ENCODE data around the gene PFDN5.
"Not testable (repeated sequence)": the region's sequence is repeated elsewhere in the genome, so short reads cannot be mapped to it uniquely, and the experiment has no call there.

The PFDN5 gene

DNA sequence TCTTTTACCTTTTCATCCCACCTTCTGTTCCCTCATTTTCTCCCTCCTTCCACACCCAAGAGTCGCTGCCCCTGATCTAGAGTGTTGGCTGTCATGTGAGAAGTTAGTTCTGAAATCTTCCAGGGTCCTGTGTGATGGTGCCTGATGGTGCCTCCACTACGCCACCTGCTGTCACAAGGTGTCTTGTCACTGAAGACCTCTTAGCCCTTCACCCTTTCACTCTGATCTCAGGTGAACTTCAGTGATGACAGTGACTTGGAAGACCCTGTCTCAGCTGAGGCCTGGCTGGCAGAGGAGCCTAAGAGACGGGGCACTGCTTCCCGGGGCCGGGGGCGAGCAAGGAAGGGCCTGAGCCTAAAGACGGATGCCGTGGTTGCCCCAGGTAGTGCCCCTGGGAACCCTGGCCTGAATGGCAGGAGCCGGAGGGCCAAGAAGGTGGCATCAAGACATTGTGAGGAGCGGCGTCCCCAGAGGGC is 7.6 kb upstream of the PFDN5 start:
- peak; percentile 76 for DNase-seq

- no peak for DNase-seq
Observed at GRCh38 chr12:53288322-53288721, 7.0 kb upstream of the PFDN5 start.

DNA sequence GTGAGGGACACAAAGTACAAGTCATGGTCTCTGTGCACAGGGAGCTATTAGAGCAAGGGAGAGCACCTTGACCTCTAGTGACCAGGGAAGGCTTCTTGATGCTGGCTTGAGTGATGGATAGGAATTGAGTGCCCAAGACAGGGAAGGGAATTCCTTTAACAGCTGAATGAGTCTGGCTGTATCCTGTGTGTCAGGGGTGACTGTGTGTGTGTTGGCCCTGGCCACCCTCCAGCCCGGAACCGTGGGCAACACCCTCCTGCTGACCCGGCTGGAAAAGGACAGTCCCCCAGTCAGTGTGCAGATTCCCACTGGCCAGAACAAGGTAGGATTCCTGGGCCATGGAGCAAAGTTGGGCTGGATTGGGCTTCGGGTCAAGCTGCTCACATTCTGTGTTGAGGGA is 5.5 kb upstream of the PFDN5 start:
- DNase-seq = no peak

DNA sequence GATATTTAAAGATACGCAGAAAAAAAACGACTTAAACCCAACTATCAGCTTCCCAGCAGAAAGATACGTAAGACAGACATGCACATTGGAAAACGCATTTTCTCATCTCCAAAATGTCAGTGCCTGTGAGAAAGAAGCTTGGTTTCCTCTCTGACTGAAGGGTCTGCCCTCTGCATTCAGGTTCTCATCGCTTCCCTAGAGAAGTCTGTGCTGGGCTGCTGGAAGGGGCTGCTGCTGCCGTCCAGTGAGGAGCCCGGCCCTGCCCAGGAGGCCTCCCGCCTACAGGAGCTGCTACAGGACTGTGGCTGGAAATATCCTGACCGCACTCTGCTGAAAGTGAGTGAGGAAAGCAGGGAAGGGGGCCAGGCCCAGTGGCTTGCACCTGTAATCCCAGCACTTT is 4.7 kb upstream of the PFDN5 start:
- no peak for DNase-seq

DNA sequence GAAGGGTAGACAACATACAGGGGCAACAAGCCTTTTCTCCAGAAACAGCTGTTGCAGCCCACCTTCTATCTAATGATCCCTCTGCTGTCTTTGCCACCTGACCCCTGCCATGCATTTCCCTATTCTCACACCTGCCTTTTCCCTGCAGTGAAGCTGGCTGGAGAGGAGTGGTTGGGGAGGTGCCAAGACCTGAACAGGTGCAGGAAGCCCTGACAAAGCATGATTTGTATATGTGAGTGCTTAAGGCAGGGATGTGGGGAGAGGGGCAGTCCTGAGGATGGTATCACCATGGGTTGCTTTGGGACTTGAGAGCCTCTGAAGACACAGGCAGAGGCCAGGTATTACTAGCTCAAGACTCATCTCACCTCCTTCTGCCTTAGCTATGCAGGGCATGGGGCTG is 2.9 kb upstream of the PFDN5 start:
- DNase-seq = peak; percentile 96

DNA sequence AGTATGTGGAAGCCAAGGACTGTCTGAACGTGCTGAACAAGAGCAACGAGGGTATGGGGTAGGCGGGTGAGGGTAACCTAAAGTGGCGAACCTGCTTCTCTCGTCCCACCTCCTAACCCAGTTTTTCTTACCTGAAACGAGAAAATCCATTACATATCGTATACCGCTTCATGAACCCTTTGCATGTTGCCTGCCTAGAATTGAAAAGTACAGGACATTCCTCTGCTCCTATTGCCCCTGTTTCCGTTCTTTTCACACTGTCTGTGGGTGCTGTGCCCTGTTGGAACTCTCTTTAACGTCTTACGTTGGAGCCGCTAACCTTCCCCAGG is 513 bp downstream of the PFDN5 start:
- DNase-seq = peak; percentile 44

- not testable (repeated sequence) for DNase-seq
Observed at GRCh38 chr12:53297106-53297505, 1.8 kb downstream of the PFDN5 start.

DNA sequence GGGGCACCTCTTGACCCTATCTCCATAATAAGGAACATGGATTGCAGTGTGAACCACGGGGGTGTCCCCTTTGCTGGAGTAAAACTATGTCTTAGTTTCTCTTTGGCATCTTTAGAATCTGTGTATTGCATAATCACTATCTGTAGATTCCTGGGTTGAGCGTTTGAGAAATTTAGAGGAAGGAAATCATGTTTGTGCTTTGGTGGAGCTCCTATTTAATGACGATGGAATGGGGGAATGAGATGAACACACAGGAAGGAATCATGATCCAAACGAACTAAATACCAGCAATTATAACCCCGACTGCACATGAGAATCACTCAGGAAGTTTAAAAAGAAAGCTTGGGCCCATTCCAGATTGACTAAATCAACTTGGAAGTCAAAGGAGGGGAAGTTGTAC is 2.8 kb downstream of the PFDN5 start:
- DNase-seq = no peak

DNA sequence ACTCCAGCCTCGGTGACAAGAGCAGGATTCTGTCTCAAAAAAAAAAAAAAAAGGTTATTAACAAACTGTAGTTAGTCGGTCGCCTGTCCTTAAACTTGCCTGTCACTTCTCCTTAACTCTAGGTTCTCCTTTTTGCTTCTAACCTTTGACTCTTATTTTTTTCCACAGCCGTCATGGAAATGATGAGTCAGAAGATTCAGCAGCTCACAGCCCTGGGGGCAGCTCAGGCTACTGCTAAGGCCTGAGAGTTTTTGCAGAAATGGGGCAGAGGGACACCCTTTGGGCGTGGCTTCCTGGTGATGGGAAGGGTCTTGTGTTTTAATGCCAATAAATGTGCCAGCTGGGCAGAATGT is 3.7 kb downstream of the PFDN5 start:
- DNase-seq = peak; percentile 68

- peak; percentile 98 for DNase-seq
Observed at GRCh38 chr12:53299454-53300180, 4.3 kb downstream of the PFDN5 start, which contains the start of gene MYG1. Gene MYG1 (plus strand): TSS chr12:53299695. CDS start chr12:53299738, 43 bp downstream.

- peak; percentile 47 for DNase-seq
Observed at GRCh38 chr12:53300187-53300586, 4.8 kb downstream of the PFDN5 start.

- no peak for DNase-seq
Observed at GRCh38 chr12:53302903-53303302, 7.6 kb downstream of the PFDN5 start.

GRCh38 chr12:53306826-53307225 is 11.5 kb downstream of the PFDN5 start:
- DNase-seq = no peak

- no peak for DNase-seq
Observed at GRCh38 chr12:53308276-53308675, 12.9 kb downstream of the PFDN5 start.

DNA sequence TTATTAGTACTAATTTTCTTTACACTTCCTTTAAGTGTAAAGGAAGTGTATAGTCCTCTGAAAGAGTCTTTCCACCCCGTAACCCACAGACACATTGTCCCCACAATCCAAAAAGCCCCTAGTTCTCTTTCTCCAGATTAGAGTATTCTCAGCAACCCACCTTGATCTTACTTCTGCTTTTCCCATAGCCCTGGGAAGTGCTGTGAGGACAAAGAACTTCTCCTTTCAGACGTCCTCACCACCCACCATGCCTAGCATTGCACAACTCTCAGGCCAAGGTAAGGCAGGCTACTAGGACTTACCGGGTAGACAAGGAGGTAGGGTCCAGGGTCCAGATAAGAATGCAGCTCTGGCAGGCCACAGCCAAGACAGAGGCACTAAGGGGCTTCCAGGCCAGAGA is 18.7 kb downstream of the PFDN5 start:
- DNase-seq = no peak

- no peak for DNase-seq
Observed at GRCh38 chr12:53320352-53321195, 25.2 kb downstream of the PFDN5 start.

GRCh38 chr12:53324113-53324778 is 28.9 kb downstream of the PFDN5 start:
- no peak for DNase-seq

DNA sequence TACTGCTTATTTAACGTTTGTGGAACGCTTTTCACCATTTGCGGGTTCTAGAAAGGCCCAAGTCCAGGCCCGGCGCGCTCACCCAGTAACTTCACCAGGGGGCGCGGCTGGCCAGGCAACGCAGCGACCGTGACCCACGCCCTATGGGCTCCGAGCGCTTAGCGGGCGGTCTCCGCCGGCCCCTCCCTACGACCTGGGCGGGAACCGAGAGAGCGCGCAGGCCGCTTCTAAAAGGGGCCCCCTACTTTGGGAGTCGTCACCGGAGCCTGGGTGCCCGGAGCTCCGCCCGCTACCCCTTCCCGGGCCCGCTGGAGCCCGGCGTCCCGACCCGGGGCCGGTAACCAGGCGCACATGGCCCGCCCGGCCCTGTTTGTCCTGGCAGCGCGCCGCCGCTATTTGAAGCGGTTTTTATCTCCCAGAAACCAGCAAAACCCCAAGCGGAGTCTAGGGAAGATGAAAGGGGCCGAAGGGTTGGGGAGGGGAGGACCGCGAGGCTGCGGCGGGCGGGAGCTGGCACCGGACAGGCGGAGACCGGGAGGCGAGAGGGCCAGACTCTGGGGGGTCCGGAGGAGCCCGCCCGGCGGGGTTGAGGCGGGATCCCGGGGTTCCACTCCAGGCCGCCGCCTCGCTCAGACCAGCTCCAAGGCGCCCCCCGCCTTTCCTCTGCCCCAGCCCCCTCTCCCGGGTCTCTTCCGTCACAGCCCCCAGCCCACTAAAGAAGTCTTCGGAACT is 29.6 kb downstream of the PFDN5 start:
- DNase-seq = peak; percentile 93

DNA sequence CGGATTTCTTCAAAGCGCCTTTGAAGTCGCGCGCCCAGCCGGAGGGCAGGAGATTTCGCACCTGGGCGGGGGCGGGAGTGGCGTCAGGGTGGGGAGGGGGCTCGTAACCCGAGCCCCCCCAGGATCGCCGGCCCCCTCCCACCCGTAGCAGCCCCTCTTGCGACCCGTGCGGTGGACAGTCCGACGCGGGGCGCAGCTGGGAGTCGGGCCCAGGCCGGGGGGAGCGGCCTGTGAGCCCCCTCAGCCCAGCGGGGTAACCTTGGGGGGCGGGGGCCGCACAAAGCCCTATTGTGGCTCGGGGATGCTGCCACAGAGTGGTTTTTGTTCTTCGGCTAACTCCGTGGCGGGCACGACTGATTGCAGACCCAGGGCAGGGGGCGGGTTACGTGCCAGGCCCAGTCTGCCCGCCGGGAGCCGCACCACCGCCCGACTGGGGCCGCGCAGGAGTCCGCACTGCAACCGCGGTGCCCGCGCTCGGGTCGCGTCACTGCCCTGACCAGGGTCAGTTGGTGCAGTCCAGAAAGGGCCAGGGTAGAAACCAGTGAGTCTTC is 30.2 kb downstream of the PFDN5 start:
- DNase-seq = peak; percentile 68

GRCh38 chr12:53326460-53327185 is 31.3 kb downstream of the PFDN5 start:
- DNase-seq = peak; percentile 38

DNA sequence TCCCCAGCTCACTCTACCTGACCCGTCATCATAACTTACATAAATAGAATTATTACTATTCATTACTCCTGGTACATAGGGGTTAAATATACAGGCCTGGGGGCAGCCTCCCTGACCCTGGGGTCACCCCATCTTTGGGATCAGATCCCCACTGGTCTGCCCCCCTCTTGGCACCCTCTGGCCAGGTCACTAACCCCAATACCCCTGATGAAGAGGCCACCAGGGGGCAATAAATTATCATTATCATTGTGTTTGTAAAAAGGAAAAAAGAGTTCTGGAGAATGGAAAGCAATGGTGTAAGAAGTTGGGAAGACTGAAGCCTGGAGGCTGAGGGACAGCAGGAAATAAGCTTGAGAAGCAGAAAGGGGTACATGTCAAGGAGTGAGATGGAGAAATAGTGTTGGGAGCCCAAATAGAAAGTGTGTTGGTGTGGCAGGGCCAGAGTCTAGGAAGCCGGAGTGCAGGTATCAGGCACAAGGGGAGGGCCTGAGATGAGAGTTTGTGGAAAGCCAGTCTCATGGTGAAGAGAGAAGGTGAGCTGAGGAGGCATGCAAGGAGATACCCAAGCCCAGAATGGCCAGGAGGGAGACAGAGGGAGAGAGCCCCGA is 32.2 kb downstream of the PFDN5 start:
- DNase-seq = peak; percentile 49

DNA sequence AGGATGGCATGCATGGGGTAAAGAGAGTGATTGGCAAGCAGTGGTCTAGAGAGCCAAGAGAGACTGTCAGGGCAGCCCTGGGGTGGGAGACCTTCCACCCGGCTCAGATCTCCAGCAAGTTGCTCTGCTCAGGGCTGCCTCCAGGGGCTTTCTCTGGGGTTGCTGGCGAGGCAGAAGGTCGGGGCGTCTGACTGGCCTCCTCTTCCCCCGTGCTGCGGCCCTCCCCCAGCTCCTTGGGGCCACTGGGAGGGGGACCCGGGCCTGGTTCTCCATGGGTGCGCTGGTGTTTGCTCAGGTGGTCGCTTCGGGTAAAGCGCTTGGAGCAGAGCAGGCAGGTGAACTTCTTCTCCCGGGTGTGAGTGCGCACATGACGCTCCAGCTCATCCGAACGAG is 32.7 kb downstream of the PFDN5 start:
- peak; percentile 54 for DNase-seq

Measured in DMS53 (cell line).